ENCODE data around the gene CCDC50.

- TF ChIP-seq POLR2A (IDR thresholded peaks at IDR 0.05), result no peak
- TF ChIP-seq CTCF (IDR thresholded peaks at IDR 0.05), result no peak
These were observed 34.9 kb upstream of the CCDC50 start for GRCh38 chr3:191294291-191294690.
